GM10266 (cell line): ENCODE data around the gene SLC34A1.

Experiments used
- DNase-seq: peaks from one replicate; pipeline ENCODE4 v3.0.0; 2012; ENCODE audit errors: extremely low spot score
- TF ChIP-seq, protein P1 (sequence below): IDR thresholded peaks from 2 replicates; pipeline ENCODE4 v1.5.1; 2012; ENCODE audit warnings: mild to moderate bottlenecking, low read depth; ENCODE audit not compliant: control insufficient read depth, insufficient read depth; ENCODE audit errors: missing control alignments

The SLC34A1 gene

DNA sequence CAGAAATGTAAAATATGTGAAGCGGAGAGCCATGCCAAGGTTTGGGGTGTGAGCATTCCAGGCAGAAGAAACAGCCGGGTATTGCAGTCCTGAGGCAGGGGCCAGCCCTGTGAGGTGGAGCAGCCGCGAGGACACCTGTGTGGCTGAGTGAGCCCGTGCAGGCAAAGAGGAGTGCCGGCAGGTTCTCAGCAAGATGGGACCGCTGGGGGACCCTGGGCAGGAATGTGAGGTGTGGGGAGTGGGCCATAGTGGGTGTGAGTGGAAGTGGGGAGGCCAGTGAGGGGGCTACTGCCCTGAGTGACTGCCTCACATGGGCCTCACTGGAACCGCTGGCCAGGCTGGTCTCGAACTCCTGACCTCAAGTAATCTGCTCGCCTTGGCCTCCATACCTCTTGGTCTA is 54.2 kb downstream of the SLC34A1 start:
- TF ChIP-seq, protein P1, sequence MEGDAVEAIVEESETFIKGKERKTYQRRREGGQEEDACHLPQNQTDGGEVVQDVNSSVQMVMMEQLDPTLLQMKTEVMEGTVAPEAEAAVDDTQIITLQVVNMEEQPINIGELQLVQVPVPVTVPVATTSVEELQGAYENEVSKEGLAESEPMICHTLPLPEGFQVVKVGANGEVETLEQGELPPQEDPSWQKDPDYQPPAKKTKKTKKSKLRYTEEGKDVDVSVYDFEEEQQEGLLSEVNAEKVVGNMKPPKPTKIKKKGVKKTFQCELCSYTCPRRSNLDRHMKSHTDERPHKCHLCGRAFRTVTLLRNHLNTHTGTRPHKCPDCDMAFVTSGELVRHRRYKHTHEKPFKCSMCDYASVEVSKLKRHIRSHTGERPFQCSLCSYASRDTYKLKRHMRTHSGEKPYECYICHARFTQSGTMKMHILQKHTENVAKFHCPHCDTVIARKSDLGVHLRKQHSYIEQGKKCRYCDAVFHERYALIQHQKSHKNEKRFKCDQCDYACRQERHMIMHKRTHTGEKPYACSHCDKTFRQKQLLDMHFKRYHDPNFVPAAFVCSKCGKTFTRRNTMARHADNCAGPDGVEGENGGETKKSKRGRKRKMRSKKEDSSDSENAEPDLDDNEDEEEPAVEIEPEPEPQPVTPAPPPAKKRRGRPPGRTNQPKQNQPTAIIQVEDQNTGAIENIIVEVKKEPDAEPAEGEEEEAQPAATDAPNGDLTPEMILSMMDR, result no peak
- DNase-seq, result no peak

- no peak for DNase-seq
- TF ChIP-seq, protein P1, result no peak
Observed at GRCh38 chr5:177439518-177440053, 55.4 kb downstream of the SLC34A1 start.

DNA sequence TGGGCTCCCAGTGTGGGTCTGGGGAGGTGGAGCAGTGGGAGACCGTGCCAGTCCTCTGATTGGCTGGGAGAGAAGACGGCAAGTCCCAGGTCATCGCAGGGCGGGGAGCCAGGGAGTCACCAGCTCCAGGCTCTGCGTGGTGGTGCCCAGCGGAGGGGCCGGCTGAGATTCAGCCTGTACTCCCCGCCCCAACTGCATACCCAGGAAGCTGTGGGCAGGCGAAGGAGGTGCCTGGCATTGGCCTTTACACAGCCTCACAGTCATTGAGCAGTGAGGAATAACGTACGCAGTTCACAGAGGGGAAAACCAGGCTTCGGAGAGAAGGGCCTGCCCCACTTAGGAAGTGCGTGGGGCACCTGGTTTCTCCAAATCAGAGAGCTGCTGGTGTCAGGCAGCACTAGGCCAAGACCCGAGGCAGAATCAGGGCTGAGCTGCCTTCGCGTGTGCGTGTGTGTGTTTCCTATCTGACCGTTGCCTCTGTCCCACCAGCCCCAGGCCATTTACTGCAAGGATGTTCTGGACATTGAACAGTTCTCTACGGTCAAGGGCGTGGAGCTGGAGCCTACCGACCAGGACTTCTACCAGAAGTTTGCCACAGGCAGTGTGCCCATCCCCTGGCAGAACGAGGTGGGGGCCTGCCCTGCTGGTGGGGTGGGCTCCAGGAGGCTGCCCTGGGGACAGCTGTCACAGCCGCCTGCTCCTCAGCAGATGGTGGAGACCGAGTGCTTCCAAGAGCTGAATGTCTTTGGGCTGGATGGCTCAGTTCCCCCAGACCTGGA is 56.2 kb downstream of the SLC34A1 start:
- no peak for DNase-seq

DNA sequence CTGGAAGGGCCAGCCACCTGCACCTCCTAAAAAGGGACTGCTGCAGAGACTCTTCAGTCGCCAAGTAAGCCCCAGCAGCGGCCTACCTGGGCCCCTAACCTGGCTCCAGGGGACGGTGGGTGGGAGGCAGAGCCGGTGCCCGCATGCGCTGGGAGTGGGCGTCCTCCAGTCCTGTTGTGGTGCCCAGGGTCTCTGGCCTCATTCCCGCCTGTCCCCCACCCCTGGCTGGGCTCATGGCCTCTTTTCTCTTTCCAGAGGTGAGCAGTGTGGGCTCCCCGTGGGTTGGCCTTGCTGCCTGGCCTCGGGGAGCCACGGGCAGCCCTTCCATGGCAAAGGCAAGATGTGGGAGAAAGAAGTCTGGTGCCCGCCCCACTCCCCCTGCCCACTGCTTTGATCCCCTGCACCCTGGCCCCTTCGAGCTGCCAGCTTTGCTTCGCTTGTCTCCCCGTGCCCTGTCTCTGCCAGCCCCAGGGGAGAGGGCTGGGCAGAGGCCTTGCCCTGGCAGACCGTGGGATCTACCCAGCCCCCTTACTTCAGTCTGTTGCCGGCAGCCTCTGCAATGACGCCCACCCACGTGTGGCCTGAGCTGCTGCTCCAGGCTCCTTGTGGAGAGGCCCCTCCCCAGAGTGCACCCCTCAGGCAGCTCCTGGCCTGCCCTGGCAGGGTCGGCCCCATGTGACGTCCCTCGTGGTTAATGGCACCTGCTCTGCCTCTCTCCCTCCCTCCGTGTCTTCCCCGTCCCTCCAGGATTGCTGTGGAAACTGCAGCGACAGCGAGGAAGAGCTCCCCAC is 57.0 kb downstream of the SLC34A1 start:
- no peak for DNase-seq
- TF ChIP-seq, protein P1, result no peak

More for the DNA sequence above, 56.2 kb downstream of the SLC34A1 start:
- TF ChIP-seq, protein P1, result no peak

- DNase-seq, result no peak
- TF ChIP-seq, protein P1, result no peak
Observed at GRCh38 chr5:177442066-177442826, 58.0 kb downstream of the SLC34A1 start.

GRCh38 chr5:177443144-177443983 is 59.1 kb downstream of the SLC34A1 start:
- TF ChIP-seq, protein P1, result no peak
- DNase-seq, result no peak
